ENCODE measurements around the gene TSHR. TPM values are rescaled to one million over a fixed set of nuclear protein-coding genes. Genes with fewer than 3 reads are reported as not detected.

Gene TSHR
- total and polyA plus RNA-seq, 2 experiments from 2014 or later = 0.83 TPM; not detected in 1

DNA sequence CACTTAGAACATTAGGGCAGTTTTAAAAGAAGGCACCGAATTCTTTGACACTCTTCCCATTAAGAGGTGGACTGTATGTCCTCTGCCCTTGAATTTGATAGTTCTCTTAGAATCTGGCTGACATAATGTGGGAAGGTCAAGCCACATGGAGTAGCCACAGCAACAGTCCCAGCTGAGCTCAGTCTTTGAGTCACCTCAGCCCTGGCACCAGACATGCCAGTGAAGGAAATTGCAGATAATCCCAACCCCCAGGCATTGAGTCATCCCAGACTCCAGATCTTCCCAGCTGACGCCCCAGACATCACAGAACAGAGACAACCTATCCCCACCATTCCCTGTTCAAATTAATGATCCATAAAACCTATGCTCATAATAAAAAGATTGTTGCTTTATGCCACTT is 181.9 kb downstream of the TSHR start:
- H2AFZ ChIP-seq = no peak overlapping the region
- H4K20me1 ChIP-seq (ENCODE audit: insufficient read depth, poor library complexity, severe bottlenecking) = no peaks in the 10 kb centered on the region
- no peaks in the 10 kb centered on the region for H3K36me3 ChIP-seq (replicated peaks; ENCODE audit: insufficient read depth, low read depth)
- DNase-seq (ENCODE audit: low spot score) = no peak
- WGBS (ENCODE audit: low lambda C conversion rate, missing lambda C conversion rate) = 73% methylated on average over 2 of the region's 2 CpGs
- no peak overlapping the region for H3K4me2 ChIP-seq
- H3K4me3 ChIP-seq = no peak overlapping the region
- no peak for TF ChIP-seq EZH2phosphoT487 (IDR thresholded peaks at IDR 0.05; ENCODE audit: low read depth, severe bottlenecking, unreplicated experiment)
- TF ChIP-seq, protein P1, sequence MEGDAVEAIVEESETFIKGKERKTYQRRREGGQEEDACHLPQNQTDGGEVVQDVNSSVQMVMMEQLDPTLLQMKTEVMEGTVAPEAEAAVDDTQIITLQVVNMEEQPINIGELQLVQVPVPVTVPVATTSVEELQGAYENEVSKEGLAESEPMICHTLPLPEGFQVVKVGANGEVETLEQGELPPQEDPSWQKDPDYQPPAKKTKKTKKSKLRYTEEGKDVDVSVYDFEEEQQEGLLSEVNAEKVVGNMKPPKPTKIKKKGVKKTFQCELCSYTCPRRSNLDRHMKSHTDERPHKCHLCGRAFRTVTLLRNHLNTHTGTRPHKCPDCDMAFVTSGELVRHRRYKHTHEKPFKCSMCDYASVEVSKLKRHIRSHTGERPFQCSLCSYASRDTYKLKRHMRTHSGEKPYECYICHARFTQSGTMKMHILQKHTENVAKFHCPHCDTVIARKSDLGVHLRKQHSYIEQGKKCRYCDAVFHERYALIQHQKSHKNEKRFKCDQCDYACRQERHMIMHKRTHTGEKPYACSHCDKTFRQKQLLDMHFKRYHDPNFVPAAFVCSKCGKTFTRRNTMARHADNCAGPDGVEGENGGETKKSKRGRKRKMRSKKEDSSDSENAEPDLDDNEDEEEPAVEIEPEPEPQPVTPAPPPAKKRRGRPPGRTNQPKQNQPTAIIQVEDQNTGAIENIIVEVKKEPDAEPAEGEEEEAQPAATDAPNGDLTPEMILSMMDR (IDR thresholded peaks at IDR 0.05; ENCODE audit: poor library complexity) = no peak
- TF ChIP-seq EZH2 (IDR thresholded peaks at IDR 0.05; ENCODE audit: borderline replicate concordance) = no peak
- H3K4me1 ChIP-seq (ENCODE audit: insufficient read depth) = no peaks in the 10 kb centered on the region
- H3K79me2 ChIP-seq = no peaks in the 10 kb centered on the region
- no peak overlapping the region for H3K27ac ChIP-seq
- H3K27me3 ChIP-seq = no peaks in the 10 kb centered on the region
- no peaks in the 10 kb centered on the region for H3K9me2 ChIP-seq (replicated peaks; ENCODE audit: insufficient read depth)
- H3K9me3 ChIP-seq (ENCODE audit: low read depth) = no peaks in the 10 kb centered on the region

DNA sequence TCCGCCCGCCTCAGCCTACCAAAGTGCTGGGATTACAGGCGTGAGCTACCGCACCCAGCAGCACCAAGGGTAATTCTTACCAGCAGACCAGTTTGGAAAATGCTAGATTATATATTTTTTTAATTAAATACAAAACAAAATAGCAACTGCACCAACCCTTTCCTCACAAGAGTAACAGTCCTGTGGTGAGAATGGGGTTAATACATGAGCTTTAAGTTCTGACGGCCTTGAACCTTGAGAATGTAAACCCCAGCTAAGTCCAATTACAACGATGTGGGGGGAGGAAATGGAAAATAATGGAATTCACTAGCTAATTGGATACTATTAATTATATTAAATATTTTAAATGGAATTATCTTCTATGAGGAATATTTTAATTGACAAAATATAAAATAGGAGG is 183.0 kb downstream of the TSHR start:
- H4K20me1 ChIP-seq (ENCODE audit: insufficient read depth, poor library complexity, severe bottlenecking) = no peaks in the 10 kb centered on the region

DNA sequence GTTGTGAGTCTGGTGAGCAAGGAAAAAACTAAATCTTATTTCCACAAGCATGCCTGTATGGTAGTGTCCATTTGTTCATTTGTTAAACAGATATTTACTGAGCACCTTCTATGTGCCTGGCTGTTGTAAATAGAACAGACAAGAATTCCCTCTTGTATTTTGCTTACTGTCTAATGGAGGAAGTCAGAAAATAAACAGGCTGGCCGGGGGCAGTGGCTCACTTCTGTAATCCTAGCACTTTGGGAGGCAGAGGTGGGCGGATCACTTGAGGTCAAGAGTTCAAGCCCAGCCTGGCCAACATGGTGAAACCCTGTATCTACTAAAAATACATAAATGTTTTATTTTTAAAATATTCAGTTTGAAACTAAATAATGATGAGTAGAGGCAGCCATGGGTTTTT is 186.0 kb downstream of the TSHR start:
- WGBS (ENCODE audit: low lambda C conversion rate, missing lambda C conversion rate) = 59% methylated on average over 2 of the region's 2 CpGs
- no peaks in the 10 kb centered on the region for H3K9me2 ChIP-seq (replicated peaks; ENCODE audit: insufficient read depth)
- no peak overlapping the region for H2AFZ ChIP-seq
- H4K20me1 ChIP-seq (ENCODE audit: insufficient read depth, poor library complexity, severe bottlenecking) = no peaks in the 10 kb centered on the region
- TF ChIP-seq EZH2 (IDR thresholded peaks at IDR 0.05; ENCODE audit: borderline replicate concordance) = no peak
- TF ChIP-seq EZH2phosphoT487 (IDR thresholded peaks at IDR 0.05; ENCODE audit: low read depth, severe bottlenecking, unreplicated experiment) = no peak
- TF ChIP-seq, protein P1 (IDR thresholded peaks at IDR 0.05; ENCODE audit: poor library complexity) = no peak
- no peaks in the 10 kb centered on the region for H3K79me2 ChIP-seq
- H3K36me3 ChIP-seq (replicated peaks; ENCODE audit: insufficient read depth, low read depth) = no peaks in the 10 kb centered on the region
- no peak overlapping the region for H3K4me3 ChIP-seq
- no peaks in the 10 kb centered on the region for H3K27me3 ChIP-seq
- no peaks in the 10 kb centered on the region for H3K4me1 ChIP-seq (ENCODE audit: insufficient read depth)
- no peaks in the 10 kb centered on the region for H3K9me3 ChIP-seq (ENCODE audit: low read depth)
- H3K4me2 ChIP-seq = no peak overlapping the region
- DNase-seq (ENCODE audit: low spot score) = no peak
- no peak overlapping the region for H3K27ac ChIP-seq

More for the DNA sequence above, 183.0 kb downstream of the TSHR start:
- WGBS (ENCODE audit: low lambda C conversion rate, missing lambda C conversion rate) = 81% methylated on average over 6 of the region's 6 CpGs
- no peak for DNase-seq (ENCODE audit: low spot score)
- Histone ChIP-seq H3K4me1 (ENCODE audit: insufficient read depth) (no peaks in the 10 kb centered on the region), H3K27ac (no peak overlapping the region), H3K9me2 (replicated peaks; ENCODE audit: insufficient read depth) (no peaks in the 10 kb centered on the region), H3K9me3 (ENCODE audit: low read depth) (no peaks in the 10 kb centered on the region), H3K36me3 (replicated peaks; ENCODE audit: insufficient read depth, low read depth) (no peaks in the 10 kb centered on the region), H3K4me2 (no peak overlapping the region), H3K4me3 (no peak overlapping the region), H3K79me2 (no peaks in the 10 kb centered on the region), H2AFZ (no peak overlapping the region), H3K27me3 (no peaks in the 10 kb centered on the region)
- TF ChIP-seq EZH2 (IDR thresholded peaks at IDR 0.05; ENCODE audit: borderline replicate concordance) (no peak), EZH2phosphoT487 (IDR thresholded peaks at IDR 0.05; ENCODE audit: low read depth, severe bottlenecking, unreplicated experiment) (no peak)

DNA sequence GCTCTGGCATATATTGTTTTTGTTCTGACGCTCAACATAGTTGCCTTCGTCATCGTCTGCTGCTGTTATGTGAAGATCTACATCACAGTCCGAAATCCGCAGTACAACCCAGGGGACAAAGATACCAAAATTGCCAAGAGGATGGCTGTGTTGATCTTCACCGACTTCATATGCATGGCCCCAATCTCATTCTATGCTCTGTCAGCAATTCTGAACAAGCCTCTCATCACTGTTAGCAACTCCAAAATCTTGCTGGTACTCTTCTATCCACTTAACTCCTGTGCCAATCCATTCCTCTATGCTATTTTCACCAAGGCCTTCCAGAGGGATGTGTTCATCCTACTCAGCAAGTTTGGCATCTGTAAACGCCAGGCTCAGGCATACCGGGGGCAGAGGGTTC is 188.4 kb downstream of the TSHR start:
- no peak overlapping the region for H3K27ac ChIP-seq
- H3K4me2 ChIP-seq = no peak overlapping the region
- no peaks in the 10 kb centered on the region for H3K9me3 ChIP-seq (ENCODE audit: low read depth)
- no peaks in the 10 kb centered on the region for H4K20me1 ChIP-seq (ENCODE audit: insufficient read depth, poor library complexity, severe bottlenecking)
- H3K27me3 ChIP-seq = no peaks in the 10 kb centered on the region
- H3K9me2 ChIP-seq (replicated peaks; ENCODE audit: insufficient read depth) = no peaks in the 10 kb centered on the region
- H2AFZ ChIP-seq = no peak overlapping the region
- no peaks in the 10 kb centered on the region for H3K36me3 ChIP-seq (replicated peaks; ENCODE audit: insufficient read depth, low read depth)
- WGBS (ENCODE audit: low lambda C conversion rate, missing lambda C conversion rate) = 95% methylated on average over 8 of the region's 8 CpGs
- no peaks in the 10 kb centered on the region for H3K79me2 ChIP-seq
- H3K4me3 ChIP-seq = no peak overlapping the region
- no peak for TF ChIP-seq EZH2phosphoT487 (IDR thresholded peaks at IDR 0.05; ENCODE audit: low read depth, severe bottlenecking, unreplicated experiment)
- TF ChIP-seq, protein P1 (IDR thresholded peaks at IDR 0.05; ENCODE audit: poor library complexity) = no peak
- TF ChIP-seq EZH2 (IDR thresholded peaks at IDR 0.05; ENCODE audit: borderline replicate concordance) = no peak
- DNase-seq (ENCODE audit: low spot score) = no peak
- no peaks in the 10 kb centered on the region for H3K4me1 ChIP-seq (ENCODE audit: insufficient read depth)
